Activated naive CD4-positive, alpha-beta T cell treated with anti-CD3 and anti-CD28 coated beads, Interleukin-2, amount 50 U/mL, for 72 hours (primary cell): ENCODE results near the gene KBTBD3. TPM values are rescaled to one million over a fixed set of nuclear protein-coding genes. Genes with fewer than 3 reads are reported as not detected.

Source experiments
- ATAC-seq, 2 donors: fragments of 150-1000 bp; cut with Tn5 transposase; 2 replicates each; pipeline ENCODE4 v1.10.0; 2021; ENCODE audit warnings: mild to moderate bottlenecking in 2 of 2, moderate library complexity in 2 of 2
- DNase-seq, 2 donors: peaks; one replicate each; pipeline ENCODE4 v3.0.0; 2021 to 2022; ENCODE audit warnings: low spot score in 2 of 2
- H3K27ac Mint-ChIP-seq, 2 donors: one replicate each; pipeline ENCODE4 v1.8.0; 2022; ENCODE audit warnings: mild to moderate bottlenecking in 2 of 2, mixed read lengths in 2 of 2
- H3K36me3 Mint-ChIP-seq, 2 donors: one replicate each; pipeline ENCODE4 v1.8.0; 2022; ENCODE audit warnings: mixed read lengths in 2 of 2
- H3K9me3 Mint-ChIP-seq, 2 donors: one replicate each; pipeline ENCODE4 v1.8.0; 2022; ENCODE audit warnings: mixed read lengths in 2 of 2
- total RNA-seq, 2 donors: library from RNA; stranded (reverse); gene quantifications; one replicate each; pipeline ENCODE4 v1.2.3, GENCODE V29; 2022

KBTBD3 gene, protein sequence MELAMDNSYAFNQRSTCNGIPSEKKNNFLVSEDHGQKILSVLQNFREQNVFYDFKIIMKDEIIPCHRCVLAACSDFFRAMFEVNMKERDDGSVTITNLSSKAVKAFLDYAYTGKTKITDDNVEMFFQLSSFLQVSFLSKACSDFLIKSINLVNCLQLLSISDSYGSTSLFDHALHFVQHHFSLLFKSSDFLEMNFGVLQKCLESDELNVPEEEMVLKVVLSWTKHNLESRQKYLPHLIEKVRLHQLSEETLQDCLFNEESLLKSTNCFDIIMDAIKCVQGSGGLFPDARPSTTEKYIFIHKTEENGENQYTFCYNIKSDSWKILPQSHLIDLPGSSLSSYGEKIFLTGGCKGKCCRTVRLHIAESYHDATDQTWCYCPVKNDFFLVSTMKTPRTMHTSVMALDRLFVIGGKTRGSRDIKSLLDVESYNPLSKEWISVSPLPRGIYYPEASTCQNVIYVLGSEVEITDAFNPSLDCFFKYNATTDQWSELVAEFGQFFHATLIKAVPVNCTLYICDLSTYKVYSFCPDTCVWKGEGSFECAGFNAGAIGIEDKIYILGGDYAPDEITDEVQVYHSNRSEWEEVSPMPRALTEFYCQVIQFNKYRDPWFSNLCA
- total RNA-seq = 10 to 100 TPM in 1 of 2 donors, 1 to 10 TPM in 1; 8.5 to 13.0 TPM

DNA sequence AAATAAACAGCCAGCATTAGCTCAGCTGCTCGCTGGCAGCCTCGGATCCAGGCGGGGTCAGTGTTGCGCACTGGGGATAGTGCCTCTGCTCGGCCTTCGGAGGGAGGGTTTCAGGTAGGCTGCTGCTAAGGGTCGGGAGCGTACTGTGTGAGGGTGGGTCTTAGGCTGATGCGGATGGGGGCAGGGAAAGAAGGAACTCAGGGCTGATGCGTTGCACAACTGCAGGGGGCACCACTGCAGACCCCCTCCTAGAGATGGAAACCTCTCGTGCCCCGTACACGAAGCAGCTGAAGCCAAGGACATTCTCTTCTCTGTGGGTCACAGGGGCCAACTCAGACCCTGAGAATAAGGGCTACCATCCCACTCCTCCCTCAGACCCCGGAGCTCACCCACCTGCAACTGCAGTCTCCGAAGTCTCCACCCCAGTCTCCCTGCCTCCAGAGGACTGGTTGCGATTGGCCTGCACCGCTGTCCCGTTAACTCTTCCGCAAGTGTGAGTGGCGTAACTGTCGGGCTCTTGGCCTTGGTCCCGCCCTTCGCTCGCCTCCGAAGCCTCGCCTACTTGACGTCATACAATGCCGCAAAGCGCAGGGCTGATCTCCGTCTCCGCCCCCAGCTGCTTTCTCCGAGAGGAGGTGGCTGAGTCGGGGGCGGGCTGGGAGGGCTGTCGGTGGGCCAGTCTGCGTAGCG, at the start of gene KBTBD3:
Gene KBTBD3 (minus strand): TSS at position 429 of the 690 bp plus-strand sequence. CDS start 18,250 bp downstream, outside the sequence.
- H3K9me3 Mint-ChIP-seq = no peaks in the 10 kb centered on the region

DNA sequence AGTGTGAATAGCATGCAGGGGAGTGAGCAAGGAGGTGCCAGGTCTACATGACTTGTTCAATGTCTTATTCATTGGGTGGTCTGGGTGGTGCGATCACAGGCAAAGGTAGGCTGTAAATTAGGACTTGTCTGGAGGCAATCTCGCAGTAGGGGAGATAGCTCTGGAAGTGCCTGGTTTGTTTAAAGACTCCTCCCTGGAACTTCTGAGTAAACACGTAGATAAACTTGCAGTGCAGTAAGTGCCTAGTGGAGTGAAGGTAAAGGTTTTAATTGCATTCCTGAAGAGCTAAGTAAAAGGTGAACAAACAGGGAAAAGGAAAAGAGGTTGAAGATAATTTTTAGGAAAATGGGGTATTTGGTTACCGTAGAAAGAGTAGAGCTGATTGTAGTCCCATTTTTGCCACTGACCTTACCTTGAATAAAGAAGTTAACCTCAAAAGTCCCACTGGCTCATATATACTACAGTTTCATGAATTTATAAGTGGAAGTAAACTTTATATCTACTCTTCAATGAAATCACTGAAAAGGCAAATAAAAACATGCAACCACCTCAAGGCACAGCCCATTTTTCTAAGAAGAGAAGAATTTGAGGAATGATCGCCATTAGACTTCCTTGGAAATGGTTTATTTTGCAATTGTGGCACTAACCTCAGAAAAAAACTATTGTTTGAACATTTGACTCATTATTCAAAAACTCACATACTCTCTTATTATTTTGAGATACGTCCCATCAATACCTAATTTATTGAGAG, 44.6 kb upstream of the KBTBD3 start:
- no peak for ATAC-seq

More for the DNA sequence above, at the start of gene KBTBD3:
- Mint-ChIP-seq H3K27ac (peak within 1 kb of the TSS; percentile 90 to 97), H3K36me3 (peaks cover 18 to 30% of the 10 kb centered on the region in 2 donors)
- DNase-seq (peak; percentile 92 to 98), ATAC-seq (peak; percentile 96)

DNA sequence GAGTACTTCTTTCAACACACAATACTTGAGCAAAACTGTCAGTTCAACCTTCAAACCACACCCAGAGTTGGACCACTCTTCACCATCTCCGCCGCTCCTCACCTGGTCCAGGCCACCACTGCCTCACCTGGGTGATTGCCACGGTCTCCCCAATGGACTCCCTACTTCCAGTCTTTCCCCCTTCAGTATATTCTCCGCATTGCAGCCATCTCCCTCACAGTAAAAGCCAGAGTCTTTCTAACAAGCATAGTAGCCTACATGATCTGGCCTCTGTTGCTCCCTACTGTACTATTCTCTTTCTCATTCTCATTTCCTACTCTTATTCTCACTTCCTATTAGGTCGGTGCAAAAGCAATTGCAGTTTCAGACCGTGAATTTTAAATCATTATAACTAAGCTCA, 28.8 kb upstream of the KBTBD3 start:
- Mint-ChIP-seq H3K36me3 (no peaks in the 10 kb centered on the region), H3K27ac (no peak overlapping the region), H3K9me3 (no peaks in the 10 kb centered on the region)
- DNase-seq (no peak), ATAC-seq (no peak)

More for the DNA sequence above, 44.6 kb upstream of the KBTBD3 start:
- DNase-seq = no peak
- Mint-ChIP-seq H3K9me3 (no peaks in the 10 kb centered on the region), H3K36me3 (no peaks in the 10 kb centered on the region), H3K27ac (no peak overlapping the region)

DNA sequence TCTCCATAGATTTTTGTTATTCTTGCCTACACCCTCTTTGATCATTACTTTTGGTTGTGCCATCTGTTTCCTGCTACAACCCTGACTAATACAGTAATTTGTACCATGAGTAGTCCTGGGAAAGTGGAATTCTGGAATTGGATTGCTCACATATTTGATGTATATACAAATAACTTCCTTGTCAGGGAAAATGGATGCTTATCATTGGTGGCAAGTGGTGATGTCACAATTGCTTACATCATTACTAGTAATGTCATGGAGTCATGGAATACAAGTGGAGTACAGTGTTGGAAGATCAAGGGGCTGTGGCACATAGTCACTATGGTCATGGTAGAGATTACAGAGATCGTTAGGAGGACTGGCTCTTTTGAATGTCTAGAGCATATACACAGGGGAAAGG, 24.7 kb upstream of the KBTBD3 start:
- H3K9me3 Mint-ChIP-seq = no peaks in the 10 kb centered on the region
- H3K27ac Mint-ChIP-seq = no peak overlapping the region
- DNase-seq (no peak), ATAC-seq (no peak)
- H3K36me3 Mint-ChIP-seq = peaks cover 6 to 12% of the 10 kb centered on the region in 2 donors

DNA sequence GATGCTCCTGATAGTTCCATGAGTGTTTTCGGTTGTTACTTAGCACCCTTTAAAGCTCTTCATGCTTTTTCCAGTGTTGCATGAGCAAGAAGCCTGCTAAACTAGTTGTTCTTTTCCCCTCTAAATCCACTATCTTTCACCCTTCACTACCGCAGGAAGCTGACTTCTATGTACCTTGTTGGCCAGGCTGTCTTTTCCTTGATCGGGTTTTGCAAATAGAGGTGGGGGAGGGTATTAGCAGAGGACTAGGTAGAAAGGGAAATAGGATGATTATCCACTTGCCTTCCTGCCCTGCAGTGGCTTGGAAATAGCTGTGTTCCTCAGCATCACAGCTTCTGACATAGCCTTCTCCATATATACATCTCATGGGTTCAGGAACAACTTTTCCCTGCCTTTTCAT, 24.2 kb upstream of the KBTBD3 start:
- DNase-seq (no peak), ATAC-seq (no peak)
- Mint-ChIP-seq H3K27ac (no peak overlapping the region), H3K9me3 (no peaks in the 10 kb centered on the region), H3K36me3 (peaks cover 6 to 17% of the 10 kb centered on the region in 2 donors)

DNA sequence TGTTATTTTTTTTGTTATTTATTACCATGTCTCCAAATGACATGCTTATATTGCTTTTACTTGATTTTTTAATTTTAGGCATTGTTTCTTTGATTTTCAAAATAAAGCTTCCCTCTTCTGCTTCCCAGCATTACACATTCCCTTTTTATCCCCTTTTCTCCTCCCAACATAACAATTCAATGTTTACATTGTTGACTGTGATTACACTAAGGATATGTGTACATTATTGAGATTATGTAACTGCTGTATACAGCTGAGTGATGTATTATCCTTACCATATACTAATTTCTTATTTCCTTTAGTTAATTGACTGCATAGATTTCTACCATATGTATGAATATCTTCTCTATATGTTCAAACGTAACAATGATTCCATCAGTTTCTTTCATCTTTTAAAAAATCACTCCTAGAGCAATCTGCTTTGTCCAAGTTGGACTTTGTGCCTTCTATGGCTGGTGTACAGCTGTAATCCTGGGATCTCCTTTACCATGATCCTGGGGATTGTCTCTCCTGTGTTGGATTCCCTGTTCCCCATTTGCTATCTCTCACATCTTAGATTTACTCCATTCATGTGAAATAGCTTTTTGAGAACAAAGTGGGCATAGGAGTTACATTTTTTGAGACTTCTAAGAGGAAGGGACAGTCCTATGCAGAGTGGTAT, 21.9 kb upstream of the KBTBD3 start:
- H3K27ac Mint-ChIP-seq = peak overlapping the region in 1 of 2 donors; percentile 5
- ATAC-seq = no peak
- H3K9me3 Mint-ChIP-seq = no peaks in the 10 kb centered on the region
- peaks cover 6 to 30% of the 10 kb centered on the region in 2 donors for H3K36me3 Mint-ChIP-seq
- DNase-seq = no peak

DNA sequence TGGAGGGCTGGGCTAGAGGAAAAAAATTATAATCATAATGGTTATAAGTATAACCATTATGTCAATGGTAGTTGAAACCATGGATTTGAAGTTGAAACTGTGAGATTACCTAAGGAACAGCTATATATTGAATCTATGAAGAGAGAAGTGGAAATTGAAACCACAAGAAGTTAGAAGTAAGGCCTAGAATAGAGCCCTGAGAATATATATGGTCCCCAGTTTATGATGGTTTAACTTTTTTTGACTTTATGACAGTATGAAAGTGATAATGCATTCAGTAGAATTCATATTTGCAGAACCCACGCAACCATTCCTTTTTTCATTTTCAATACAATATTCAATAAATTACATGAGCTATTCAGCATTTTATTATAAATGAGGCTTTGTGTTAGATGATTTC, 15.3 kb upstream of the KBTBD3 start:
- ATAC-seq (no peak), DNase-seq (no peak)
- Mint-ChIP-seq H3K27ac (peak overlapping the region; percentile 31 to 79), H3K36me3 (peaks cover 7 to 27% of the 10 kb centered on the region in 2 donors), H3K9me3 (no peaks in the 10 kb centered on the region)

DNA sequence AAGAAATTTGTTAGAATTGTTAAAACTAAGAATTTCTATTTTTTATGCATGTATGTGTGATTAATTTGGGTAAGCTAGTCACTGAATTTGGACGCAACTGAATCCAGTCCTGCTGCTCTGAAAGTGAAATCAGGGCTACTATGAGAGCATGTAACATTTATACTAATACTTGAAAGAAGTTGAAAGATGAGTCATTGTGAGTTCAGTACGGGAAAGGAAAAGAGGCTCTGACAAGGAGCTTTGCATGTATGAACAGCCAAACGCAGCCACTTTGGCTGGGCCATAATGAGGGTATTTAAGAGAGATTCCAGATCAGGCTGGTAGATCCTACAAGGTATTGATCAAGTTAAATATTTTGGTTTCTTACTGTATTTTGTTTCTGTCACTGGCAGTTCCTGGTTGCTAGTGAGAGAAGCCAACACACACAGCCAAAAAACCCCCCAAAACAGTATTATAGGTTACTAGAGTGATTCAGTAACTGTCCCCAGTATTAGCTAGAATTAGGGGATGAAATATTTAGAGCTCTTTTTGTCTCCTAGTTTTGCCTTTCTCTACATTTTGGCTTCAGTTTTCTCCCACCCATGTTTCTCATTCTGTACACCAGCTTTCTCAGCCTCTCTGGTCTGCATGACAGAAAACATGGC, 14.5 kb upstream of the KBTBD3 start:
- Mint-ChIP-seq H3K9me3 (no peaks in the 10 kb centered on the region), H3K36me3 (peaks cover 5 to 21% of the 10 kb centered on the region in 2 donors), H3K27ac (peak overlapping the region; percentile 31 to 79)
- ATAC-seq (peak; percentile 99 to 100), DNase-seq (peak in 1 of 2 donors; percentile 36)

DNA sequence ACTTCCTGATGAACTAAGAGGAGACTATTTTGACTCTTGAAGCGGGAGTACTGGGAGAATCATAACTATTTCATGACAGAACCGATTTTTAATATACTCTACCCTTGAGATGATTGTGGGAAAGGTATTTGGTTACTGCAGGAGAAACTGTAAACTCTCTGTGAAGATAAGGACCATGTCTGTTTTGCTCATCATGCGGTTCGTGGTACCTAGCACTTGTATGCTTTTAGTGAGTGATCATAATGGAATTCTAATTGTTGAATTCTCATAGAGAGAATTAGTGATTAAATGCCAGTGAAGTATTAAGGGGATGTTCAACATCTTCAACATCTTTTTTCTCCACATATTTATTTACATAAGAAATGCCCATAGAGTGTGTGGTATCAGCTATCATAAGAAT, 11.7 kb upstream of the KBTBD3 start:
- Mint-ChIP-seq H3K27ac (no peak overlapping the region), H3K36me3 (peaks cover 5 to 6% of the 10 kb centered on the region in 2 donors), H3K9me3 (no peaks in the 10 kb centered on the region)
- DNase-seq (no peak), ATAC-seq (no peak)

DNA sequence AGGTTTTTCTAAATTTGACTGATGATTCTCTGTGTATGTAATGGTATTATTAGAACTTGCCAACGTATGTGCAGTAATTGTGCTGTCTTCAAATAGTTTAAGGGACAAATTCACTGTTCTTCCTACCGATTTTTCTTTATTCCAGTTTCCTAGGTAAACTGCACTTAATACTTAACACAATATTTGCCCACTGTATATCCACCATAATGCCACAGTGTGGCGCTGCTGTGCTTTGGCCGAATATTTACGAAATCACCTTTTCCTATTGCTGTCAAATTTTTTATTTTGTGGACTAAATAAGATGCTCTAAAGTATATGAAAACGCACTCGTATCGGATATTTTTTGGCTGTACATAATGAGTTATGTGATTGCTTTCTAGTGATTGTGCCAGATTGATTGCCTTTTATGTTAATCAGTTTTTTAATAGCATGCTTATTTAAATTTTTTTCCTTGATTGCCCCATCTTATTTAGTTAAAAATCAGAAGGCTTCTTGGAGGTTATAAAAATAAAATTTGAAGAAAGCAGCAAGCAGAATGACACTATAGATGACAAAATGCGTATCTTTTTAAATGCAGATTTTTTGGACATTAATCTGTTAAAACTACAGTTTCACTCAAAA, 10.8 kb upstream of the KBTBD3 start:
- Mint-ChIP-seq H3K9me3 (no peaks in the 10 kb centered on the region), H3K36me3 (peaks cover 4 to 5% of the 10 kb centered on the region in 2 donors), H3K27ac (no peak overlapping the region)
- ATAC-seq (no peak), DNase-seq (peak in 1 of 2 donors; percentile 31)

DNA sequence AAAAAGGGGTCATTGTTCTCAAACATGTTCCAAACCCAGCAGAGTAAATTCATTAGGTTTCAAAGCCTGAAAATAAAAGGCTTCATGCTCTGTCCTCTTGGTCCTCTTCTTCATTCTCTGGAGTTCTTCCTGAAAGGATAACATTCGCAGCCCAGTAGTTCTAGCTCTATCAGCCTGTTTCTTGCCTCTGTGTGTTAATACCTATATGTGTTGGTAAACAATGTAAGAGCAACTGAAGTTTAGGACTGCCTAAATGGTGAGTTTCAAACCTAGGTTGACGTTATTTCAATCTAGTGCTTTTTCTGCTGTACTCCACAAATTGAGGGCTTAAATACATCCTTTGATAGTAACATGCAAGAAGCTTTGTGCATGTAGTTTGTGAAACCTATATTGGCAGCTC, 9.7 kb upstream of the KBTBD3 start:
- Mint-ChIP-seq H3K9me3 (no peaks in the 10 kb centered on the region), H3K36me3 (peaks cover 4% of the 10 kb centered on the region in 2 donors), H3K27ac (no peak overlapping the region)
- DNase-seq (no peak), ATAC-seq (no peak)

DNA sequence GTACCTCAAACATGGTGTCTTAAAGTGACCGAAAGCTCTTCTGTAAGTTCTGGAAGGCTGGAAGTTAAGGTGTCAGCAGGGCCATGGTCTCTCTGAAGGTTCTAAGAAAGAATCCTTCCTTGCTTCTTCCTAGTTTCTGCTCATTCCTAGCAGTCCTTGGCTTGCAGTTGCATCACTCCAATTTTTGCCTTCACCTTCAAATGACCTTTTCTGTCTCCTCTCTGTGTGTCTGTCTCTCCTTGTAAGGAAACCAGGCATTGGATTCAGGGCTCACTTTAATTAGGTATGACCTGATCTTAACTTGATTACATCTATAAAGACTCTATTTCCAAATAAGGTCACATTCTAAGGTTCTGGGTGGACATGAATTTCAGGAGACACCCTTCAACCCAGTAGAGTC, 9.0 kb upstream of the KBTBD3 start:
- ATAC-seq = no peak
- peaks cover 4 to 6% of the 10 kb centered on the region in 2 donors for H3K36me3 Mint-ChIP-seq
- H3K9me3 Mint-ChIP-seq = no peaks in the 10 kb centered on the region
- no peak for DNase-seq
- peak overlapping the region in 1 of 2 donors; percentile 65 for H3K27ac Mint-ChIP-seq

DNA sequence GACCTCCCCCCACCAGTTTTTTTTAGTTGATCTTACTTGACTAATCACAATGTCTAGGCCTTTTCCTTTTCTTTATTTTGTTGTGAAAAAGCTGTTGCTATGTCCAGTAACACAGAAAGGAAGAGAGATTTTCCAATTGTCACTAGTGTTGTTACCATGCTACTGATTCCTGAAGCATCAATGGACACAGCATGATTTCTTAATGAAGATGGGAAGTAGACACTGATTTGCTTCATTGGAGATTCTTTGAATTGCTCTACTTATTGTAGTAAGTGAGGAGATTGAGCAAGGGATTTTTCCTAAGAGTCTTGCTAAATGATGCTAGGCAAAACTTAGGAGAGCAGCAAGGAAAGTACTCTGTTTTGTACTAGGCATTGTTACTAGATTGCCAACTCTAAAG, 4.9 kb upstream of the KBTBD3 start:
- H3K27ac Mint-ChIP-seq = no peak overlapping the region
- no peaks in the 10 kb centered on the region for H3K9me3 Mint-ChIP-seq
- ATAC-seq (no peak), DNase-seq (no peak)
- H3K36me3 Mint-ChIP-seq = peaks cover 11 to 17% of the 10 kb centered on the region in 2 donors

DNA sequence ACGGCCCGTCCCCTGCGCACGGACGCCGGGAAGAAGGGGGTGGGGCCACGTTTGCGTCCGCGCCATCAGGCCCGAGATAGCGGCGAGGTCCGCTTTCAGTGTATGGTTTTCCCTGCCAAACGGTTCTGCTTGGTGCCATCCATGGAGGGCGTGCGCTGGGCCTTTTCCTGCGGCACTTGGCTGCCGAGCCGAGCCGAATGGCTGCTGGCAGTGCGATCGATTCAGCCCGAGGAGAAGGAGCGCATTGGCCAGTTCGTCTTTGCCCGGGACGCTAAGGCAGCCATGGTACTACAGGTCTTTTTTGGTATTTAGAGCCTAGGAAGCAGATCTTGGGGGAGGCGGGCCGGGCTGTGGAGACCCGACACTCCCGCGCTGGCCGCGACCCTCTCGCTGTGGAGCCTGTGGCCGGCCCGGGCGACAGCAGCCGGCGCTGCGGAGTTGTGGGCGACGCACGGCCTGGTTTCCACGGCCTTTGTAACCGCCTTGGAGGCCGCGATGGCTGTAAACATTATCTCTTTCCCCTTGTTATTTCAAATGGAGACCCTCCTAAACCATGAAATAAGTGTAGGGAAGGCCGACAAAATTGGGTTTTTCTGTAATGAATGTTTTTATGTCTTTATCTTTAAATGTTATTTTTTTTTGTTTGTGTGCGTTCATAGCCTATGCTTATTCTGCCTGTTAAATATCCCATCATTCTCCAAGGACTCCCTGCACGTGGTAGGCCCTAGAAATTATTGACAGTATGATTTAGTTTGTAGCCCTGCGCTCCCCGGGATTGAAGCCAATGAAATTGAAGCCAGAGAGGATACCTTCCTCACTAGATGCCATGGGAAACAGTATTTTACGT, 685 bp upstream of the KBTBD3 start, which contains the start of gene AASDHPPT:
Gene AASDHPPT (plus strand): TSS at position 54 of the 847 bp plus-strand sequence. CDS start 49 bp downstream, at position 103.
- peak within 1 kb of the TSS; percentile 90 to 97 for H3K27ac Mint-ChIP-seq
- ATAC-seq (peak; percentile 21 to 25), DNase-seq (no peak)
- no peaks in the 10 kb centered on the region for H3K9me3 Mint-ChIP-seq
- peaks cover 20 to 32% of the 10 kb centered on the region in 2 donors for H3K36me3 Mint-ChIP-seq
